ENCODE results near the gene ZC3H4.

DNA sequence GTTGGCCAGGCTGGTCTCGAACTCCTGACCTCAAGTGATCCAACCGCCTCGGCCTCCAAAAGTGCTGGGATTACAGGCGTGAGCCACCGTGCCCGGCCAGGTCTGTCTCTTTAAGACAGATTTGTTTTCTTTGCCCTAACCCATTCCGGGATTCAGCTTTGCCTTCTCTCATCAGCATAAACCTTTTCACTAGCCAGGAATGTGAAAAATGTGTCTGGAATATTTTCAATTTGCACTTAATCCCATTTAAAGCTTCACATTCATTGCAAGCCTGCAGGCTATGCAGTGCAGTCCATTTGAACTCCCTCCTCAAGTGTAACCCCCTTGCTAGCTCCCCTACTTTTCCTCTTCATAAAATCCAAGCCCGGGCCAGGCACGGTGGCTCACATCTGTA, 64.3 kb downstream of the ZC3H4 start:
- TF ChIP-seq SP4 (IDR thresholded peaks at IDR 0.05; ENCODE audit: low read length) (no peak), POLR2A (IDR thresholded peaks at IDR 0.05; ENCODE audit: control extremely low read depth in 1 of 2, low read depth in 2 of 2, low read length in 2 of 2) (no peak), RBBP5 (IDR thresholded peaks at IDR 0.05; ENCODE audit: borderline replicate concordance, low read depth, low read length) (no peak), GABPA (IDR thresholded peaks at IDR 0.05; ENCODE audit: borderline replicate concordance, insufficient read depth, low read length) (no peak), SIN3A (conservative IDR thresholded peaks at IDR 0.05 in 1 of 2, IDR thresholded peaks at IDR 0.05 in 1 of 2; ENCODE audit: low read depth in 1 of 2, low read length in 2 of 2) (no peak), BRCA1 (IDR thresholded peaks at IDR 0.05; ENCODE audit: low read depth, low read length) (no peak), CBX8 (IDR thresholded peaks at IDR 0.05; ENCODE audit: borderline replicate concordance, low read depth, low read length) (no peak), EZH2 (IDR thresholded peaks at IDR 0.05; ENCODE audit: low read depth, low read length, severe bottlenecking) (no peak), EP300 (IDR thresholded peaks at IDR 0.05; ENCODE audit: borderline replicate concordance in 1 of 2, low read depth in 2 of 2, low read length in 2 of 2) (no peak), YY1 (IDR thresholded peaks at IDR 0.05; ENCODE audit: low read depth, low read length) (no peak), KDM1A (IDR thresholded peaks at IDR 0.05; ENCODE audit: borderline replicate concordance, low read length) (no peak), ASH2L (IDR thresholded peaks at IDR 0.05; ENCODE audit: low read length) (no peak)
- TF ChIP-seq, protein P1, sequence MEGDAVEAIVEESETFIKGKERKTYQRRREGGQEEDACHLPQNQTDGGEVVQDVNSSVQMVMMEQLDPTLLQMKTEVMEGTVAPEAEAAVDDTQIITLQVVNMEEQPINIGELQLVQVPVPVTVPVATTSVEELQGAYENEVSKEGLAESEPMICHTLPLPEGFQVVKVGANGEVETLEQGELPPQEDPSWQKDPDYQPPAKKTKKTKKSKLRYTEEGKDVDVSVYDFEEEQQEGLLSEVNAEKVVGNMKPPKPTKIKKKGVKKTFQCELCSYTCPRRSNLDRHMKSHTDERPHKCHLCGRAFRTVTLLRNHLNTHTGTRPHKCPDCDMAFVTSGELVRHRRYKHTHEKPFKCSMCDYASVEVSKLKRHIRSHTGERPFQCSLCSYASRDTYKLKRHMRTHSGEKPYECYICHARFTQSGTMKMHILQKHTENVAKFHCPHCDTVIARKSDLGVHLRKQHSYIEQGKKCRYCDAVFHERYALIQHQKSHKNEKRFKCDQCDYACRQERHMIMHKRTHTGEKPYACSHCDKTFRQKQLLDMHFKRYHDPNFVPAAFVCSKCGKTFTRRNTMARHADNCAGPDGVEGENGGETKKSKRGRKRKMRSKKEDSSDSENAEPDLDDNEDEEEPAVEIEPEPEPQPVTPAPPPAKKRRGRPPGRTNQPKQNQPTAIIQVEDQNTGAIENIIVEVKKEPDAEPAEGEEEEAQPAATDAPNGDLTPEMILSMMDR (IDR thresholded peaks at IDR 0.05; ENCODE audit: control extremely low read depth in 1 of 3, insufficient read depth in 1 of 3, low read depth in 1 of 3, low read length in 3 of 3) = no peak
- TF ChIP-seq, protein P2, sequence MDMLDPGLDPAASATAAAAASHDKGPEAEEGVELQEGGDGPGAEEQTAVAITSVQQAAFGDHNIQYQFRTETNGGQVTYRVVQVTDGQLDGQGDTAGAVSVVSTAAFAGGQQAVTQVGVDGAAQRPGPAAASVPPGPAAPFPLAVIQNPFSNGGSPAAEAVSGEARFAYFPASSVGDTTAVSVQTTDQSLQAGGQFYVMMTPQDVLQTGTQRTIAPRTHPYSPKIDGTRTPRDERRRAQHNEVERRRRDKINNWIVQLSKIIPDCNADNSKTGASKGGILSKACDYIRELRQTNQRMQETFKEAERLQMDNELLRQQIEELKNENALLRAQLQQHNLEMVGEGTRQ (IDR thresholded peaks at IDR 0.05; ENCODE audit: low read length) = no peak
